ENCODE data around the gene CCL16.
"Not testable (repeated sequence)": the region's sequence is repeated elsewhere in the genome, so short reads cannot be mapped to it uniquely, and the experiment has no call there.

The CCL16 gene

GRCh38 chr17:36017799-36018198 is 36.5 kb upstream of the CCL16 start, which contains the start of gene CCL23:
CCL23 (minus strand) TSS chr17:36017972; CDS start chr17:36017897, 75 bp downstream.
- Histone ChIP-seq H3K27ac (no peak within 1 kb of the TSS), H3K4me3 (no peak within 1 kb of the TSS), H3K9me3 (peaks cover 0 to 2% (median under 1%) of the 10 kb centered on the region in 3 donors), H3K4me1 (no peaks in the 10 kb centered on the region), H3K27me3 (peaks cover 0 to 3% of the 10 kb centered on the region in 2 donors), H3K36me3 (no peaks in the 10 kb centered on the region)
- intact Hi-C loops (cut with DNase I; ENCODE audit: low total_unique reads) = no loop called here
- DNase-seq = no peak
- TF ChIP-seq CTCF (IDR thresholded peaks at IDR 0.05) = no peak

- DNase-seq = no peak
- TF ChIP-seq CTCF (IDR thresholded peaks at IDR 0.05) = no peak
- no peak overlapping the region for H3K27ac ChIP-seq
- no peak overlapping the region for H3K4me3 ChIP-seq
- peaks cover 0 to 7% of the 10 kb centered on the region in 2 donors for H3K27me3 ChIP-seq
- peaks cover 2 to 12% (median 10%) of the 10 kb centered on the region in 3 donors for H3K9me3 ChIP-seq
- H3K4me1 ChIP-seq = no peaks in the 10 kb centered on the region
- intact Hi-C loops (cut with DNase I; ENCODE audit: low total_unique reads) = no loop called here
- no peaks in the 10 kb centered on the region for H3K36me3 ChIP-seq
Observed at GRCh38 chr17:36016555-36016954, 35.3 kb upstream of the CCL16 start.

GRCh38 chr17:36015895-36016294 is 34.6 kb upstream of the CCL16 start:
- intact Hi-C loops (cut with DNase I; ENCODE audit: low total_unique reads); H3K27me3 ChIP-seq; H3K27ac ChIP-seq; DNase-seq; H3K4me1 ChIP-seq; H3K36me3 ChIP-seq; H3K4me3 ChIP-seq: not testable (repeated sequence)
- H3K9me3 ChIP-seq = peaks cover 2 to 13% (median 11%) of the 10 kb centered on the region in 3 donors

GRCh38 chr17:36014946-36015345 is 33.6 kb upstream of the CCL16 start:
- intact Hi-C loops (cut with DNase I; ENCODE audit: low total_unique reads) = no loop called here
- no peak overlapping the region for H3K4me3 ChIP-seq
- TF ChIP-seq CTCF (IDR thresholded peaks at IDR 0.05) = no peak
- no peak for DNase-seq
- no peaks in the 10 kb centered on the region for H3K36me3 ChIP-seq
- peaks cover 0 to 7% of the 10 kb centered on the region in 2 donors for H3K27me3 ChIP-seq
- H3K4me1 ChIP-seq = no peaks in the 10 kb centered on the region
- H3K27ac ChIP-seq = no peak overlapping the region
- H3K9me3 ChIP-seq = peaks cover 2 to 16% (median 13%) of the 10 kb centered on the region in 3 donors

- DNase-seq = no peak
- Histone ChIP-seq H3K4me1 (no peaks in the 10 kb centered on the region), H3K36me3 (no peaks in the 10 kb centered on the region), H3K27ac (no peak overlapping the region), H3K4me3 (no peak overlapping the region), H3K9me3 (peaks cover 5 to 29% (median 13%) of the 10 kb centered on the region in 3 donors), H3K27me3 (peaks cover 0 to 7% of the 10 kb centered on the region in 2 donors)
- no peak for TF ChIP-seq CTCF (IDR thresholded peaks at IDR 0.05)
- intact Hi-C loops (cut with DNase I; ENCODE audit: low total_unique reads) = no loop called here
Observed at GRCh38 chr17:36011201-36011600, 29.9 kb upstream of the CCL16 start.

- no peaks in the 10 kb centered on the region for H3K4me1 ChIP-seq
- H3K36me3 ChIP-seq = no peaks in the 10 kb centered on the region
- intact Hi-C loops (cut with DNase I; ENCODE audit: low total_unique reads) = no loop called here
- H3K27me3 ChIP-seq = peaks cover 0 to 7% of the 10 kb centered on the region in 2 donors
- no peak overlapping the region for H3K4me3 ChIP-seq
- no peak overlapping the region for H3K27ac ChIP-seq
- no peak for TF ChIP-seq CTCF (IDR thresholded peaks at IDR 0.05)
- no peak for DNase-seq
- peaks cover 5 to 29% (median 13%) of the 10 kb centered on the region in 3 donors for H3K9me3 ChIP-seq
Observed at GRCh38 chr17:36008998-36009665, 27.8 kb upstream of the CCL16 start.

Measured in tibial artery (tissue), 4 donors.